ENCODE data around the gene MSS51.
"Not testable (repeated sequence)": the region's sequence is repeated elsewhere in the genome, so short reads cannot be mapped to it uniquely, and the experiment has no call there.

MSS51 gene

GRCh38 chr10:73414230-73414945 is 19.0 kb downstream of the MSS51 start:
- DNase-seq (ENCODE audit: low spot score): peak; percentile 22

GRCh38 chr10:73413528-73414229 is 19.7 kb downstream of the MSS51 start, which contains the start of gene ANXA7:
Gene ANXA7 (minus strand): TSS chr10:73414058. CDS start chr10:73400856, 13,202 bp downstream.
- peak; percentile 90 for DNase-seq (ENCODE audit: low spot score)

- peak; percentile 52 for DNase-seq (ENCODE audit: low spot score)
Observed at GRCh38 chr10:73413108-73413527, 20.2 kb downstream of the MSS51 start.

GRCh38 chr10:73410897-73411296 is 22.5 kb downstream of the MSS51 start:
- no peak for DNase-seq (ENCODE audit: low spot score)

GRCh38 chr10:73408978-73409521 is 24.3 kb downstream of the MSS51 start:
- DNase-seq (ENCODE audit: low spot score): no peak

- no peak for DNase-seq (ENCODE audit: low spot score)
Observed at GRCh38 chr10:73408061-73408460, 25.3 kb downstream of the MSS51 start.

GRCh38 chr10:73407495-73407894 is 25.9 kb downstream of the MSS51 start:
- DNase-seq (ENCODE audit: low spot score): no peak

- DNase-seq (ENCODE audit: low spot score): no peak
Observed at GRCh38 chr10:73406846-73407245, 26.5 kb downstream of the MSS51 start.

GRCh38 chr10:73405556-73405955 is 27.8 kb downstream of the MSS51 start:
- DNase-seq (ENCODE audit: low spot score): no peak

GRCh38 chr10:73404690-73405089 is 28.7 kb downstream of the MSS51 start:
- no peak for DNase-seq (ENCODE audit: low spot score)

GRCh38 chr10:73401636-73402035 is 31.7 kb downstream of the MSS51 start:
- DNase-seq (ENCODE audit: low spot score): no peak

- no peak for DNase-seq (ENCODE audit: low spot score)
Observed at GRCh38 chr10:73399063-73399462, 34.3 kb downstream of the MSS51 start.

- DNase-seq (ENCODE audit: low spot score): no peak
Observed at GRCh38 chr10:73398024-73398423, 35.3 kb downstream of the MSS51 start.

- not testable (repeated sequence) for DNase-seq (ENCODE audit: low spot score)
Observed at GRCh38 chr10:73394325-73394724, 39.0 kb downstream of the MSS51 start.

GRCh38 chr10:73388228-73388627 is 45.1 kb downstream of the MSS51 start:
- DNase-seq (ENCODE audit: low spot score): no peak

- DNase-seq (ENCODE audit: low spot score): no peak
Observed at GRCh38 chr10:73386583-73386982, 46.8 kb downstream of the MSS51 start.

- no peak for DNase-seq (ENCODE audit: low spot score)
Observed at GRCh38 chr10:73379064-73379748, 54.2 kb downstream of the MSS51 start.

- no peak for DNase-seq (ENCODE audit: low spot score)
Observed at GRCh38 chr10:73376679-73377078, 56.7 kb downstream of the MSS51 start.

Data from CD4-positive, alpha-beta T cell treated with Interleukin-2 at 100 ng/mL for 4 hours (primary cell).